Tongue (tissue), 2 donors: ENCODE measurements around the gene PRDM7. TPM values are rescaled to one million over a fixed set of nuclear protein-coding genes. Genes with fewer than 3 reads are reported as not detected.
"Not testable (repeated sequence)": the region's sequence is repeated elsewhere in the genome, so short reads cannot be mapped to it uniquely, and the experiment has no call there.

Experiments
- DNase-seq: peaks from one replicate; pipeline ENCODE4 v3.0.0-alpha.2; 2015
- total RNA-seq: library from RNA; depleted of rRNA; stranded (reverse); fragments of >200 nt; gene quantifications from one replicate; pipeline ENCODE4 v1.2.3, GENCODE V29; 2014

PRDM7 gene
- total RNA-seq, 1 donor from 2014 or later, result not detected

DNA sequence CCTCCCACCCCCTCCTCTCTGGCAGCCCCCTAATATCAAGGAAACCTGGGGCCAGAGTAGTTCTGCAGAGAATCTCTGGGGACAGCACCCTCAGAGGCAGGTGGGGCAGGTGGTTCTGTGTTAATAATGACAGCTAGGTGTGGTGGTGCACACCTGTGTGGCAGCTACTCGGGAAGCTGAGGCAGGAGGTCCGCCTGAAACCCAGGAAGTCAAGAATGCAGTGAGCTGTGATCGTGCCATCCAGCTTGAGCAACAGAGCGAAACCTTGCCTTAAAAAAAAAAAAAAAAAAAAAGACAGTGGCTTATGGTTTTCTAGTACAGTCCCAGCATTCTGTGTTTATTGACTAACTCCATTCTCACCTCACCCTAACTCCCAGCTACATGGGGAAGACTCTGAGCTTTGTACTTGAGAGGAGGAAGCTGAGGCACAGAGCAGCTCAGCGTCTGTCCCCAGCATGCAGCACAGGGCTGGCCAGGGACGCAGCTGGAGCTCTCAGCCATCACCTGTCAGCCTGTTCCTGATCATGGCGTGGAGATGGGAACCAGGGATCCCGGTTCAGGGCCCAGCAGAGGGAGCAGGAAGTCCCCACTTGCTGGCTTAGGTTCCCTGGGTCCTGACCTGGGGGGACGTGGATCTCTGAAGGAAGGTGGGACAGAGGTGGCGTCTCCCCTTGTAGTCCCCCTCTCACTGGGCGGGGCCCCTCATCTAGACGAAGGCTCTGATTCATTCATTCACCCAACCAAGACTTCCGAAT lies 64.0 kb downstream of the PRDM7 start:
- DNase-seq, result no peak

DNA sequence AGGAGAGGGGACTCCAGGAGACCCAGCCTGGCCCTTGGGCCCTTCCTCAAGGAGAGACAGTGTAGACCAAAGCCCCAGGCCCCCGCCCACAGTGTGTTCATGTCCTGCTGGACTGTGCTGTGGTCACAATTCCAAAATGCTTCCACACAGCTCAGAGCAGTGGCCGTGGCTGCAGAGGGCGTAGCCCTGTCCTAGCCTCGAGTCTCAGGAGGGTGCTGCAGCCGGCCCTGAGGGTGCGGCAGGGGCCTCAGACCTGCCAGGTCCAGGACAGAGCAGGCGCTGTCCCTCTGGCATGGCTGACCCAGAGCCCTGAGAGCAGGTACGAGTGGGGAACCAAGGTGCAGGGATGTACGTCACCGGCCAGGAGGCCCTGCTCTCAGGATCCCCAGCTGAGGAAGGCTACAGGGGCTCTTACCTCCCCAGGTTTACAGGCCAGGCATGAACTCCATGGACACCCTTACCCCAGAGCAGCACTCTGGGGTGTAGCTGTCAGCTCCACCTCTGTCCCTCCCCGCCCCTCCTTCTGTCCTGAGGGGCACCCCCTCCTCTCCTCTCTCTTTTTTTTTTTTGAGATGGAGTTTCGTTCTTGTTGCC lies 65.1 kb downstream of the PRDM7 start:
- no peak for DNase-seq

DNA sequence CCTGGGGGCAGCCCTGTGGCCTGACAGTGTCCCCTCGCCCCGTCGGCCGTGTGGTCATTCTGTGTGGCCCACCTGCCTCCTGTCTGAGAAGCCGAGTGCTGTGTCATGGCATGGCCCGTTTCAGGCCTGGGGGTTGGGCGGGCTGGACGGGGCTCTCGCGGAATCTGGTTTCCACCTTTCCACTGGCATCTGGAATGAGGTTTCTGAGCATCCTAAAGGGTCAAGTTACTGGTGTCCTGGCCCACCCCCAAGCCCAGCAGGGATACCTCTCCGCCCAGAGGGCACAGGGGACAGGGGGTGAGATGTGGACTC lies 65.7 kb downstream of the PRDM7 start:
- DNase-seq, result no peak

DNA sequence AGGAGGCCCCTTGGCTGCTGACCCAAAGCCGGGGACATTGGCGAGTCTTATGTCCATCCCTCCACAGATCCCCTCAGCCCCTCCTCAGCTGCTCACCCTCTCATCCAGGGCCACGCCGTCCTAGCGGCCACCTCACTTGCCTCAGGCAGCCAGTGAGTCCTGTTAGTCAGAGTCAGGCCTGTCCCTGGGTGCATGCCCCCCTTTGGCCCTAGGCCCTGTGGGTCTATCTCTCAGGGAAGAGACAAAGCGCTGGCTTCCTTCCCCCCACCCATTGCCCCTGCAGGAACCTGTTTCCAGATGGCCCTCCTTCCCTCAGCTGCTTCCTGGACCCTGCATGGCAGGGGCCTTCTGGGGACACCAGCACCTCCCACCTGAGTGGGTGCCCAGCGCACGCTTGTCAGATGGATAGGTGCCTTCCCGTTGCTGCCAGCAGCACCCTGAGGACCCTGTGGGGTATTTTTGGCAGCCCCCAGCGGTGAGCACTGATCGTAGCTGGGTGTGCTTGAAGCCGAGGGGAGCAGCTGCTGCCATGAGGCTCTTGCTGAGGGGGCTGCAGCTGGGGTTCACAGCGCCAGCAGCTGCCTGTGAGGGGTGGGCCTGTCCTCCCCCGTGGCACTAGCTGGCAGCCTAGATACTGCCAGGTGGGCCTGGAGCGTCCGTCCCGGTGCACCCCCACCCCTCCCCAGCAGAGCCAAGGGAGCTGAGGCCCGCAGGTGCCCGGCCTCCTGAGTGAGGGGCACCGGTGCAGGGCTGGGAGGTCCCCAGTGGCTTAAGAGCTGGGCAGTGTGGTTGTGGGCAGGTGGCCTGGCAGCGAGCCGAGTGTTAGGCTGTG lies 66.2 kb downstream of the PRDM7 start:
- DNase-seq, result no peak

DNA sequence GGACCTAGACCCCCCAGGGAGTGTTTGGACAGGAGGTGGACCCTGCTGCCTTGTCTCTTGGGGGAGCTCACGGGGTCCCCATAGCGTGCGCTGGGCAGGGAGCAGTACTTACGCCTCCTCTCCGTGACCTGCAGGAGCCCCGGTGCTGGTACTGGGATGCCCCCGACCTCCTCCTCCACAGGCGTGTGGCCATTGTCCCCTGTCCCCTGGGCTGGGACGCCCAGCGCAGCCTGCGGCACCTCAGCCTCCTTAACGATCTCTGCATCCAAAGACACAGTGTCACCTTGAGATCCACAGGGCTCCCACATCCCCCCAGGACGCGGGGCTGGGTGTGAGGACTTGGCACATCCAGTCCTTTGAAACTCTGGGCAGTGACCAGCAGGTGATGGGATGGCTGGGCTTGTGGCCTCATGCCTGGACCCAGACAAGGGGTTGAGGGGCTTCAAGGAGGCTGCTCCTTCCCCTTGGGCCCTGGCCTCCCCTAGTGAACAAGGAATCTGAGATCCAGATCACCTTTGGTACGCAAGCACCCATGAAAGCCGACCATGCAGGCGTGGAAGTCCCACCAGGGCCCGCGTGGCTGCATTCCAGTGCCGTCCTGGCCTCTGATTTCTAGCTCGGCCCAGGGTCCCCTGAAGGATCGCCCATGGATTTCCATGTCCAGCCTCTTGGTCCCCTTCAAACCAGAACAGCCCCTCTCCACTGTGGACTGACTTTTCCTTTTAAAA lies 67.8 kb downstream of the PRDM7 start:
- DNase-seq, result no peak

DNA sequence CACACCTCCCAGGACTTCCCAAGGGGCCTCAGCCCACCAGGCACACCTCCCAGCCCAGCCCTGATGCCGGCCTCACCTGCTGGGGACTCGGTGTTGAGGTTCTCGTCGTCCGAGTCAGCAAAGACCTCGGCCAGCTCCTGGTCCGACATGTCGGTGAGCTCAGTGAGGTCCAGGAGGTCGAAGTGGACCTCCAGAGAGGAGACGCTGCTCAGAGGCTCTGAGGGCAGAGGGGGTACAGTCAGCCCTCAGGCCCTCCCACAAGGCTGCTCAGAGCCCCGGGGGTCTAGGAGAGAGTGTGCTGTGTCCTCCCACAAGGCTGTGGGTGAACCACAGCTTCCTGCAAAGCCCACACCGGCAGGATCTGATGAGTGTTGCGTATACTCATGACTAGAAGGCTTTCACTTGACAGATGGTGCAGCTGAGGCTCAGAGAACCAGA lies 68.4 kb downstream of the PRDM7 start:
- DNase-seq, result no peak

DNA sequence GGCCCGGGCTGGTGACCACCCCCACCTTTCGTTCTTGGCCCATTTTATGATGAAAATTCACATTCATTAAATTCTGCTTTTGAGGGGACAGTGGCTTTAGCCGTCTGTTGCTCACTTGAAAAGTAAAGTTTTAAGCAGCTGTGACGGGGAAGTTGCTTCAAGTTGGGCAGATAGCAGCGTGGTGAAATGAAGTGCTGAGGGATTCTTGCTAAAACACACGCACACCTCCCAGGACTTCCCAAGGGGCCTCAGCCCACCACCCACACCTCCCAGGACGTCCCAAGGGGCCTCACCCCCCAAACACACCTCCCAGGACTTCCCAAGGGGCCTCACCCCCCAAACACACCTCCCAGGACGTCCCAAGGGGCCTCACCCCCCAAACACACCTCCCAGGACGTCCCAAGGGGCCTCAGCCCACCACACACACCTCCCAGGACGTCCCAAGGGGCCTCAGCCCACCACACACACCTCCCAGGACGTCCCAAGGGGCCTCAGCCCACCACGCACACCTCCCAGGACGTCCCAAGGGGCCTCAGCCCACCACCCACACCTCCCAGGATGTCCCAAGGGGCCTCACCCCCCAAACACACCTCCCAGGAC lies 69.4 kb downstream of the PRDM7 start:
- not testable (repeated sequence) for DNase-seq

DNA sequence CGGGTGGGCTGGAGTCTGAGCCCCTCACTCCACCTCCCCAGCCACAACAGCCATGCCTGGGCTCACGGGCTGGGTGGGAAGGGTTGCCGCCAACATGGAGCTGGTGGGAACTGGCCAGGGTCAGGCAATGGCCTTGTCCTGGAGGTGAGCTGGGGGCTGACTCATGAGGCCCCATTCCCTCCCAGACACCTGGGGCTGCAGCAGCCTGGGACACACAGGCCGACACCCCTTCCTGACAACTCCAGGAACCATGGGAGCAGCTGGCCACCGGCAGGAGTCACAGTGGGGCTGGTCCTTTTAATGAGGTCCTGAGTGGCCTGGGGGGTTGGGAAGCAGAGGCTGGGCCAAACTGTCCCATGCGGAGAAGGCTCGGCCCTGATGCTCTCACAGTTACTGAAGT lies 70.1 kb downstream of the PRDM7 start:
- no peak for DNase-seq

Other genes with a start within 250 kb of the PRDM7 start
- 2.5 TPM for gene SPIRE2, start 248.9 kb downstream of the PRDM7 start, total RNA-seq
- 227 TPM for gene TCF25, start 203.7 kb downstream of the PRDM7 start, total RNA-seq
- 1.6 TPM for gene MC1R, start 158.5 kb downstream of the PRDM7 start, total RNA-seq
- gene TUBB3, start 154.0 kb downstream of the PRDM7 start, total RNA-seq, result 23.4 TPM
- gene DEF8, start 128.6 kb downstream of the PRDM7 start, total RNA-seq, result 87.4 TPM
- 2.3 TPM for gene DBNDD1, start 57.9 kb downstream of the PRDM7 start, total RNA-seq